GM12878 (cell line): ENCODE results near the gene LCE6A. TPM values are rescaled to one million over a fixed set of nuclear protein-coding genes. Genes with fewer than 3 reads are reported as not detected.

Source experiments
- ATAC-seq: fragments of 200-7000 bp; cut with Tn5 transposase; 3 replicates; pipeline ENCODE4 v1.9.1; 2020; ENCODE audit warnings: mild to moderate bottlenecking, moderate library complexity
- Bru-seq: library from RNA; stranded (reverse); fragments of 400-500 nt; gene quantifications from one replicate; lab custom pipeline; 2021; lab: Mats Ljungman, UMichigan
- BruChase-seq, 2 experiments: library from RNA; stranded (reverse); fragments of 400-500 nt; gene quantifications; one replicate each; lab custom pipeline; 2021; lab: Mats Ljungman, UMichigan
- BruUV-seq: library from RNA; stranded (reverse); fragments of 400-500 nt; replicated peaks from 2 replicates; lab custom pipeline; 2021; lab: Mats Ljungman, UMichigan
- CTCF ChIA-PET: fragments of 300-600 bp; sonication (Branson Sonifier 250); formaldehyde crosslinking; extraction: SDS; loops from one replicate; lab custom pipeline; 2021; ENCODE audit warnings: inconsistent platforms; lab: Yijun Ruan, JAX
- POLR2A ChIA-PET: fragments of 350-600 bp; formaldehyde crosslinking; extraction: SDS; loops from one replicate; lab custom pipeline; 2021; ENCODE audit warnings: inconsistent platforms; lab: Charles Lee
- RAD21 ChIA-PET: fragments of 300-600 bp; sonication (Branson Sonifier 250); formaldehyde crosslinking; loops from one replicate; lab custom pipeline; 2023; ENCODE audit warnings: antibody characterized with exemption; ENCODE audit not compliant: unreplicated experiment; lab: Charles Lee
- SMC1A ChIA-PET: fragments of 300-600 bp; sonication (Branson Sonifier 250); formaldehyde crosslinking; loops from one replicate; lab custom pipeline; 2023; ENCODE audit not compliant: unreplicated experiment, uncharacterized antibody; lab: Charles Lee
- DNase-seq: peaks from one replicate; pipeline ENCODE4 v3.0.0-alpha.2; 2011; ENCODE audit warnings: low read depth, low spot score
- FAIRE-seq: peaks from 3 replicates; lab custom pipeline; 2011; peaks lifted over from hg19 to GRCh38; lab: Jason Lieb, UNC
- H2AFZ ChIP-seq: 2 replicates; pipeline ENCODE4 v1.6.0; 2011; ENCODE audit warnings: low read depth, low read length, control low read depth; ENCODE audit not compliant: control insufficient read depth
- H3K27ac ChIP-seq: 2 replicates; pipeline ENCODE4 v1.5.1; 2011; ENCODE audit warnings: control low read depth; ENCODE audit not compliant: control insufficient read depth, insufficient read depth
- H3K27me3 ChIP-seq, 2 experiments: replicated peaks in 1 of 2; 2 replicates each; pipeline versions ENCODE4 v1.6.0 to v1.6.1; 2011; ENCODE audit warnings: low read length in 1 of 2; ENCODE audit not compliant: control insufficient read depth in 2 of 2, insufficient read depth in 2 of 2
- H3K36me3 ChIP-seq, 2 experiments: 2 replicates each; pipeline ENCODE4 v1.5.1; 2011; ENCODE audit warnings: low read length in 1 of 2; ENCODE audit not compliant: control insufficient read depth in 2 of 2, insufficient read depth in 2 of 2
- H3K4me1 ChIP-seq: 2 replicates; pipeline ENCODE4 v1.6.1; 2011; ENCODE audit warnings: mild to moderate bottlenecking, low read length, moderate library complexity, mixed read lengths; ENCODE audit not compliant: control insufficient read depth, insufficient read depth
- H3K4me2 ChIP-seq: 2 replicates; pipeline ENCODE4 v1.6.0; 2011; ENCODE audit warnings: control low read depth; ENCODE audit not compliant: control insufficient read depth, insufficient read depth
- H3K4me3 ChIP-seq: fragments of 200-600 bp; sonication (generic); 2 replicates; pipeline ENCODE4 v1.5.1; 2016
- H3K79me2 ChIP-seq: 2 replicates; pipeline ENCODE4 v1.6.0; 2011; ENCODE audit warnings: low read length; ENCODE audit not compliant: control insufficient read depth, insufficient read depth
- H3K9ac ChIP-seq: 2 replicates; pipeline ENCODE4 v1.8.0; 2011; ENCODE audit warnings: low read length, control low read depth, mixed read lengths; ENCODE audit not compliant: control insufficient read depth, insufficient read depth
- H3K9me3 ChIP-seq: replicated peaks from 3 replicates; pipeline ENCODE4 v1.5.1; 2011; ENCODE audit warnings: mild to moderate bottlenecking, low read length; ENCODE audit not compliant: control insufficient read depth, insufficient read depth
- H4K20me1 ChIP-seq: 2 replicates; pipeline ENCODE4 v1.6.0; 2011; ENCODE audit not compliant: control insufficient read depth, insufficient read depth
- BCL11A ChIP-seq: IDR thresholded peaks from 2 replicates; pipeline ENCODE4 v1.6.1; 2011; ENCODE audit warnings: low read depth, low read length
- BCL3 ChIP-seq: IDR thresholded peaks from 2 replicates; pipeline ENCODE4 v1.6.1; 2011; ENCODE audit warnings: borderline replicate concordance, low read depth, mild to moderate bottlenecking, moderate library complexity, low read length; ENCODE audit not compliant: insufficient read depth, poor library complexity, severe bottlenecking
- FOXM1 ChIP-seq: IDR thresholded peaks from 2 replicates; pipeline ENCODE4 v1.6.1; 2012; ENCODE audit warnings: low read depth, mild to moderate bottlenecking, inconsistent platforms, low read length, moderate library complexity
- NKRF ChIP-seq: fragments of 450-650 bp; conservative IDR thresholded peaks from 2 replicates; pipeline ENCODE4 v1.6.1; 2017; ENCODE audit warnings: mild to moderate bottlenecking, moderate library complexity
- TCF7 ChIP-seq: IDR thresholded peaks from 2 replicates; pipeline ENCODE4 v1.6.1; 2014; ENCODE audit warnings: antibody characterized with exemption, borderline replicate concordance
- WGBS: methylation state at CpG from one replicate; pipeline ENCODE4 v1.1.6; 2016; ENCODE audit warnings: low lambda C conversion rate; ENCODE audit not compliant: insufficient replicate concordance, insufficient coverage; ENCODE audit errors: missing lambda C conversion rate; 5-methylcytosine and 5-hydroxymethylcytosine counted together
- in situ Hi-C: fragments of 300-500 bp; cut with MboI; formaldehyde crosslinking; loops from 9 replicates; pipeline ENCODE4 v1.14.3; 2018; ENCODE audit warnings: mixed read lengths
- intact Hi-C: fragments of 100-400 bp; cut with micrococcal nuclease; formaldehyde crosslinking; loops from one replicate; pipeline ENCODE4 v1.14.2; 2022; ENCODE audit not compliant: unreplicated experiment
- long read RNA-seq, 2 experiments: library from polyadenylated mRNA; unstranded; transcript quantifications; one replicate each; pipeline ENCODE4 v2.0.0, GENCODE V29; 2019 to 2020
- polyA minus RNA-seq, 3 experiments: library from RNA; depleted of rRNA, polyadenylated mRNA; stranded (reverse); fragments of >200 nt; gene quantifications; 2 replicates each; pipeline ENCODE4 v1.2.3, GENCODE V29; 2011
- polyA plus RNA-seq, 11 experiments: library from polyadenylated mRNA; depleted of rRNA in 4 of 11; unstranded in 6 of 11; stranded (reverse) in 5 of 11; fragments of >200 nt; fragmentation: Nextera tagmentation in 4 of 11; fragmentation: Illumina TruSeq in 1 of 11; extraction: Ambion mirVana in 4 of 11; extraction: Trizol in 1 of 11; gene quantifications; 1 replicate in 1 of 11; 2 replicates in 10 of 11; pipeline versions ENCODE4 v1.2.1 to v1.2.3, GENCODE V29; 2011 to 2016; ENCODE audit warnings: inconsistent platforms in 2 of 11, missing spikeins in 2 of 11, low read depth in 1 of 11
- total RNA-seq, 4 experiments: library from RNA; depleted of rRNA in 3 of 4; stranded (reverse); fragments of >200 nt in 3 of 4; fragmentation: Illumina TruSeq in 1 of 4; extraction: Trizol in 1 of 4; gene quantifications; 2 replicates each; pipeline versions ENCODE4 v1.2.1 to v1.2.3, GENCODE V29; 2013 to 2021
- TF ChIP-seq, protein P1 (sequence below): fragments of 450-650 bp; IDR thresholded peaks from 2 replicates; pipeline ENCODE4 v1.6.1; 2016; ENCODE audit warnings: mild to moderate bottlenecking

Gene LCE6A
- total RNA-seq (2013; cell fraction: nucleolus; rRNA removed): not detected in 2 replicates
- total RNA-seq (2014; rRNA removed) (0.45 TPM in 1 of 2 replicates, not detected in the other), total RNA-seq (2014; rRNA removed; fragmentation: Illumina TruSeq; extraction: Trizol) (not detected in 2 replicates), total RNA-seq (2021) (not detected in 2 replicates), polyA plus RNA-seq (2011; rRNA removed) (not detected in 2 replicates), polyA plus RNA-seq (2014; fragmentation: Illumina TruSeq; extraction: Trizol) (not detected in 2 replicates), polyA plus RNA-seq (2014; fragmentation: Nextera tagmentation; extraction: Ambion mirVana) (not detected), polyA plus RNA-seq (2014; rRNA removed) (not detected in 2 replicates), polyA plus RNA-seq (2016; fragmentation: Nextera tagmentation; extraction: Ambion mirVana) (not detected), polyA minus RNA-seq (2011; rRNA and poly(A)+ RNA removed) (not detected in 2 replicates), Bru-seq, nascent RNA (not detected), BruChase-seq, experiment 1, labeled RNA remaining after a 6-hour chase (not detected), BruChase-seq, experiment 2, labeled RNA remaining after a 2-hour chase (not detected)
- not detected for polyA plus RNA-seq (2011; ENCODE audit: low read depth)
- polyA plus RNA-seq (2011; cell fraction: cytosol; rRNA removed): not detected in 2 replicates
- polyA plus RNA-seq (2011; cell fraction: nucleus; rRNA removed): not detected in 2 replicates
- polyA plus RNA-seq (2012): not detected in 2 replicates
- polyA minus RNA-seq (2011; cell fraction: cytosol; rRNA and poly(A)+ RNA removed): not detected in 2 replicates
- polyA minus RNA-seq (2011; cell fraction: nucleus; rRNA and poly(A)+ RNA removed): not detected in 2 replicates
- long read RNA-seq, experiment 1: 0 reads
- long read RNA-seq, experiment 2: 0 reads

DNA sequence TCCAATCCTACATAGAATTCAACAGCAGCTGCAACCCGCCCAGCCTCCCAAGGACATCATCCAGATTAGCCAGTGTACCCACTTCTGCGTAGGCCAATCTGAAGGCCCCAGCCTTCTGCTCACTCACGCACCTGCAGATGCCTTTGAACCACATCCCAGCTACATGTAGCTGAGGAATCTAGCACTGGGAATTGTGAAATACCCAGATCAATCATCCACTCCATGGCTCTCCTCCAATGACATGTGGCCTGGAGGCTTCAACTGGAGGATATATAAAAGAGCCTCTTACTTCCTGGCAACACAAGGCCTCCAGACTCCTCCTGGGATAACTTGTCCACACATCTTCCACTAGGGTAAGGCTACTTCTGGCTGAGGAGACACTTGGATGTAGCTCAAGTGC is at the start of gene LCE6A:
LCE6A (plus strand) TSS at position 301 of the 400 bp plus-strand sequence. CDS start 665 bp downstream, outside the sequence.
- no peaks in the 10 kb centered on the region for H3K9me3 ChIP-seq
- BruUV-seq: no TSS peak
- intact Hi-C loops (no loop called here), in situ Hi-C loops (no loop called here)
- TF ChIP-seq BCL11A: no peak
- no peak for TF ChIP-seq TCF7
- TF ChIP-seq, protein P1, sequence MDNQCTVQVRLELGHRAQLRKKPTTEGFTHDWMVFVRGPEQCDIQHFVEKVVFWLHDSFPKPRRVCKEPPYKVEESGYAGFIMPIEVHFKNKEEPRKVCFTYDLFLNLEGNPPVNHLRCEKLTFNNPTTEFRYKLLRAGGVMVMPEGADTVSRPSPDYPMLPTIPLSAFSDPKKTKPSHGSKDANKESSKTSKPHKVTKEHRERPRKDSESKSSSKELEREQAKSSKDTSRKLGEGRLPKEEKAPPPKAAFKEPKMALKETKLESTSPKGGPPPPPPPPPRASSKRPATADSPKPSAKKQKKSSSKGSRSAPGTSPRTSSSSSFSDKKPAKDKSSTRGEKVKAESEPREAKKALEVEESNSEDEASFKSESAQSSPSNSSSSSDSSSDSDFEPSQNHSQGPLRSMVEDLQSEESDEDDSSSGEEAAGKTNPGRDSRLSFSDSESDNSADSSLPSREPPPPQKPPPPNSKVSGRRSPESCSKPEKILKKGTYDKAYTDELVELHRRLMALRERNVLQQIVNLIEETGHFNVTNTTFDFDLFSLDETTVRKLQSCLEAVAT: no peak
- TF ChIP-seq FOXM1: no peak
- TF ChIP-seq NKRF: no peak
- no peak for TF ChIP-seq BCL3
- SMC1A ChIA-PET: interaction anchor here (0.6 kb wide), 1 partner anchor 107 kb away, joined by 3 read pairs; no protein-coding TSS in a partner anchor
- no peak for FAIRE-seq
- 22% methylated on average over 3 of the region's 3 CpGs for WGBS
- no peak within 1 kb of the TSS for H3K9ac ChIP-seq
- no peak within 1 kb of the TSS for H3K4me2 ChIP-seq
- no peaks in the 10 kb centered on the region for H3K79me2 ChIP-seq
- H3K27me3 ChIP-seq: no peaks in the 10 kb centered on the region
- no peak within 1 kb of the TSS for H3K27ac ChIP-seq
- no peak for ATAC-seq
- no peak within 1 kb of the TSS for H3K4me3 ChIP-seq
- H2AFZ ChIP-seq: no peak within 1 kb of the TSS
- no peaks in the 10 kb centered on the region for H3K4me1 ChIP-seq
- no peaks in the 10 kb centered on the region for H3K36me3 ChIP-seq
- H4K20me1 ChIP-seq: no peaks in the 10 kb centered on the region
- no peak for DNase-seq
- RAD21 ChIA-PET: no interaction called here
- CTCF ChIA-PET: no interaction called here
- POLR2A ChIA-PET: no interaction called here
